HG02981 (cell line): ENCODE measurements around the gene NCK2.

ENCODE experiments used
- ATAC-seq: cut with Tn5 transposase; IDR thresholded peaks from one replicate; pipeline ENCODE4 v1.9.1; 2021; ENCODE audit warnings: mild to moderate bottlenecking, moderate library complexity; ENCODE audit not compliant: unreplicated experiment

Gene NCK2

GRCh38 chr2:105808423-105809096 is 63.8 kb downstream of the NCK2 start:
- ATAC-seq: no peak

DNA sequence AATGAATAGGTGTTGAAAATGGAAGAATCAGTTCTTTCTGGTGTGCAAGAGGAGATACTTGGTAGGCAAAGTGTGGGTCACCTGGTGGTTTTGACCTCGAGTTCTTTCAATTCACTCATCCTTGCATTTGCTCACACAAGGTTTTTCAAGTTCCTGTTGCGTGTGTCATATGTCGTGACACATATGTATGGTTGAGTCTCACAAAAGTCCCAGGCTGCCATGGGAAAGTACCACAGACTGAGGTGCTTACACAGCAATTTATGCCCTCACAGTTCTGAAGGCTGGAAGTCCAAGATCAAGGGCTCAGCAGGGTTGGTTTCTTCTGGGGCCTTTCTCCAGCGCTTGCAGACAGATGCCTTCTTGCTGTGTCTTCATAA is 64.4 kb downstream of the NCK2 start:
- peak; percentile 40 for ATAC-seq

DNA sequence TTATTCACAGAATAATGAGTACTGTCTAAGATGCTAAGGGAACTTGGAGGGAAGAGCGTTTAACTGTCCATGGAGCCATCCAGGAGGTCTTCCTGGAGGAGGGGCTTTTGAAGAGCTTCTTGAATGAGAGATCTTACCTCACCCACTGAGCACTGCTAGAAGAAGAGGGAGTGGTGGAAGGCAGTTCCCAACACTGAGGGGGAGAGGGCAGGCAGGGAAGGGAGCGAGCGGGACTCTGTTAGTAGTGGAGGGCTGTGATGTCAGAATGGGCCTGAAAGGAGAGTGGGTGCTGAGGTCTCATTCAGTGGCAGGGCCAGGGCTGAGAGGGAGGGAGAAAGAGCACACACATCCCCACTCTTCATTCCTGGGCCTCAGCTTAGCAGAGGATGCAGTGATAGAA is 65.0 kb downstream of the NCK2 start:
- ATAC-seq: no peak

DNA sequence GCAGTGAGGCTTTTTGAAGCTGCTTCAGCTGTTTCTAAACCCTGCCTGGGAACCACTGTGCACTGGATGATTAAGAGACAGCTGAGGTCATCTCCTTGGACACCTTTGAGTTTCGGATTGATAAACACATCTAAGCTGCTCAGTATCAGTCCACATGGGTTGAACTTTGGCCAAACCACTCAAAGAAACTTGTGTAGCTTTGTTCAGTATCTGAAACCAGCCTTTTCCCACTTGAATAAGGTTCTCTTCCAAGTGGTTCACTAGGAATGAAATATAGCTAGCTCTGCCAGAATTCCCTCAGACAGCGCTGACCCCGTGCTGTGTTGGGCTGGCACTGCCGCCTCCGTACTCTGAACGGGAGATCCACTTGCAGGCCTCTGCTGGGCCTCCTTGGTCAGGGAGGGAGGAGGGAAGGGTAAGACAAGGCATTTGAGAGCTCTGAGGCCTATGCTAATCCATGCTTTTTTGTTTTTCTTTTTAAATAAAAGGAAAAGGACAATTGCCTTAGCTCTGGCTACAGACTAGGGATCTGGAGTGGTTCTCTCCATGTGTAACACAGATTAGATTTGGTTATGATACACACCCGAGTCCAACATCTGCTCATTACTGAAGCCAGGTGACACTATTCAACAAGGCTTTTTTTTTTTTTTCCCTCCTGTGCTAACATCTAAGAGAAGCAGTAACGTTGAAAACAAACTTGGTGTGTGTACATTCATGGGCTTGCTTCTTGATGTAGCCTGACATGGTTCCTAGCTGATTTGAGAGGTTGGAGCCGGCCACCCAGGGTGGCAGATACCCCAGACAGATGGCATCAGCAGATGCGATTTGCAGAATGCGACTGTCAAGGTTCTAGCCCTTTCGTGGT is 67.7 kb downstream of the NCK2 start:
- ATAC-seq: peak; percentile 89

DNA sequence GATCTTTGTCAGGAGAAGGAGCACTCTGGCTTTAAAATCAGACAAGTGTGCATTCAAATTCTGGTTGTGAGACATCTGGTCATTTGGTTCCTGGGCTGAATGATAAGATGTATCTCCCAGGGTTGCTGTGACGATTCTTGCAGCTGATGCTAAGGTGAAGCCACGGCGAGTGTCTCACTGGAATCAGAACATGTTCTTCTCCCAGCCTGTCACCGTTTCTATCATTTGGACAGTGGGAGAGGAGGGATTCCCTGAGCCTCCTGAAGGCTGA is 68.3 kb downstream of the NCK2 start:
- ATAC-seq: no peak

GRCh38 chr2:105813405-105813804 is 68.7 kb downstream of the NCK2 start:
- ATAC-seq: no peak

DNA sequence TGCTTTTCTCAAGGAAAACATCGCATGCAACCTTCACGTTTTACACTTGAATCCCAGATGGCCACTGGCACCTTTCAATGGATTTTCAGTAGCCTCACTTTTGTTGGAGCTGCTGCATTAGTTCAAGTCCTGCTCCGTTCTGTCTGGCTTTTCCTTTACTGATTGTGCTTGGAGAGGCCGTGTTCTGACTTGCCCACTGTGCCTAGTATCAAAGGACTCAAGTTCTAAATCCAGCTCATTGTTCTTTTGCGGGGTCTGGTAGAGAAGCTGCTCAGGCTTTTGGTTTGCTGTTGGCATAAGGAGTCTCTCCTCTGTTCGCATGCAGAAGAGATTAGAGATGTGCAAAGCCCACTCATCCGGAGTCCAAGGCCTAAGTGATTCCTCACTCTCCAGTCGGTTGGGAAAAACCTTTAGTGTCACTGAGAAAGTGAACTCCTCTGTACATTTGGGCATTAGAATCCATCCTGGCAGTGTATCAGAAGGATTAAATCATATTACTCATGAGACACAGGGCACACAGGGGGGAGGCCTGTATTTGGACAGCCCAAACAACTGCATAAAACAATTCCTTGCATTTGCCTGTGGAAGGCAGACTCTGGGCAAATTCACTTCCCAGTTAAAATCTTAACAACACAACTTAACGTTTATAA is 69.7 kb downstream of the NCK2 start:
- no peak for ATAC-seq

GRCh38 chr2:105815401-105815800 is 70.7 kb downstream of the NCK2 start:
- no peak for ATAC-seq

- no peak for ATAC-seq
Measured at GRCh38 chr2:105820151-105820550, 75.4 kb downstream of the NCK2 start.

- no peak for ATAC-seq
Measured at GRCh38 chr2:105820691-105821090, 76.0 kb downstream of the NCK2 start.

- ATAC-seq: no peak
Measured at GRCh38 chr2:105821428-105822125, 76.9 kb downstream of the NCK2 start.

DNA sequence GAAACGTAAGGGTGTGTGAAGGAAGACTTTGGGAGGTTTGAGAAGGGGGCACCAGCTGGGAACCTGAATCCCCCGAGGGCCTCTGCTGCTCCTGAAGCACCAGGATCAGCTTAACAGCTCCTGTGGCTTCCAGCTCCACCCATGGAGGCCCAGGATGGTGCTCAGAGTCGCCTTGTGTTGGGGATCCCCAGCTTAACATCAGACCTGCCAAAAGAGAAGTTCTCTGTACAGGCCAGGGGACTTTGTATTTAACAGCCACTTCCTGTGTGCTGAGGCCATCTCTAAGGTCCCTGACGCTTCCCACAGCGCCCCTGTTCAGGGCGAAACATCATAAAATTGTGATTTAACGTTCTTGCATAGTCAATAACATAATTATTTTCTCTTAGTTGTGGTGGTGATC is 77.5 kb downstream of the NCK2 start:
- ATAC-seq: peak; percentile 89

GRCh38 chr2:105824446-105824845 is 79.7 kb downstream of the NCK2 start:
- ATAC-seq: no peak

DNA sequence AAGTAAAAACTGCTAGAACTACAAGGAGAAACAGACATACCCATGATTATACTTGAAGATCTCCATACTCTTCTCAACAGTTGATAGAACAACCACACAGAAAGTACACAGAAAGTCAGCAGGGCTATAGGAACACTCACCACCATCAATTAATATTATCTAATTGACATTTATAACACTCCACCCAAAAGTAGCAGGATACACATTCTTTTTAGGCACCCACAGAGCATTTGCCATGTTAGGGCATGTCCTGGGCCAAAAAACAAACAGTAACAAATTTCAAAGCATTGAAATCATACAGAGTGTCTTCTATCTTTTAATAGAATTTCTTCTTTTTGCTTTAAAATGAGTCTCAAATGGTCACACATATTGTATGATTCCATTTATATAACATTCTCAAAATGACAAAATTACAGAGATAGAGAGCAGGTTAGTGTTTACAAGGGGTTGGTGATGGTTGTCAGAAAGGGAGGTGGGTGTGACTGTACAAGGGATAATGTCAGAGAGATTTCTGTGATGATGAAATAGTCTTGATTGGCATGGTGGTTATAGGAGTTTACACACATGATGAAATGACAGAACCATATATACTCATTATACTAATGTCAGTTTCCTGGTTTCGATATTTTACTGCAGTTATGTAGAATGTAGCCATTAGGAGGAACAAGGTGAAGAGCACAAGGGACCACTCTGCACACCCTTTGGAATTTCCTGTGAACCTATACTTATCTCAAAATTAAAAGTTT is 82.8 kb downstream of the NCK2 start:
- peak; percentile 48 for ATAC-seq

GRCh38 chr2:105828558-105828957 is 83.8 kb downstream of the NCK2 start:
- ATAC-seq: no peak

- ATAC-seq: peak; percentile 91
Measured at GRCh38 chr2:105834931-105835330, 90.2 kb downstream of the NCK2 start.

GRCh38 chr2:105836341-105836740 is 91.6 kb downstream of the NCK2 start:
- ATAC-seq: no peak

GRCh38 chr2:105836840-105837692 is 92.4 kb downstream of the NCK2 start:
- no peak for ATAC-seq

DNA sequence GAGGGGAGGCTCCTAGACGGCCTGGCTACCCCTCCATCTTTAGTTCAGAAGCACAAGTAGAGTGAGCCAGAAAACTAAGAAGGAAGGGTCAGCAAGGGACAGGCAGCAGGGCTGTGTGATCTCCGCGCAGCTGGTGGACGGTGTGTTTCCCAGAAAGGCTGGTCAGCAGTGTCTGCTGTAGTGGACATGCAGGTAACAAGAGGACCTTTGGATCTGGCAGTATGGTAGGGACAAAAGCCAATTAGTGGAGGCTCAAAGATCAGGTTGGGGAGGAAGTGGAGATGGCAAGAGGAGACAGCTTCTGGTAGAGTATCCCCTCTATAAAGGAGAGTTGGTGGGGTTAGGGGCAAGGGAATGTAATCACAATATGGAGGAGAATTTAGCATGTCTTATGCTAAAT is 95.1 kb downstream of the NCK2 start:
- no peak for ATAC-seq

- ATAC-seq: no peak
Measured at GRCh38 chr2:105840933-105841332, 96.2 kb downstream of the NCK2 start.
